Ovary (tissue), 3 donors: ENCODE measurements around the gene STK39.

Experiments used
- CTCF ChIP-seq, 3 donors: fragments of 450-650 bp in 2 of 3; fragments of 200-600 bp in 1 of 3; IDR thresholded peaks; one replicate each; pipeline versions ENCODE4 v1.5.1 to v1.8.0; 2016 to 2022; ENCODE audit warnings: antibody characterized with exemption in 3 of 3, mild to moderate bottlenecking in 1 of 3
- POLR2A ChIP-seq: fragments of 450-650 bp; IDR thresholded peaks from one replicate; pipeline ENCODE4 v1.6.1; 2017; ENCODE audit warnings: antibody characterized with exemption, mild to moderate bottlenecking, moderate library complexity
- donor health status: DM: no; HTN: no; CAD: no.

GRCh38 chr2:167950571-167950970, 296.8 kb downstream of the STK39 start:
- TF ChIP-seq CTCF (IDR thresholded peaks at IDR 0.05) (no peak), POLR2A (no peak)
